ENCODE measurements around the gene EEF2K. TPM values are rescaled to one million over a fixed set of nuclear protein-coding genes. Genes with fewer than 3 reads are reported as not detected.
"Not testable (repeated sequence)": the region's sequence is repeated elsewhere in the genome, so short reads cannot be mapped to it uniquely, and the experiment has no call there.

EEF2K gene
- 11.1 and 16.5 TPM in 2 replicates for total RNA-seq (2014; rRNA removed; shearing (Covaris generic))

DNA sequence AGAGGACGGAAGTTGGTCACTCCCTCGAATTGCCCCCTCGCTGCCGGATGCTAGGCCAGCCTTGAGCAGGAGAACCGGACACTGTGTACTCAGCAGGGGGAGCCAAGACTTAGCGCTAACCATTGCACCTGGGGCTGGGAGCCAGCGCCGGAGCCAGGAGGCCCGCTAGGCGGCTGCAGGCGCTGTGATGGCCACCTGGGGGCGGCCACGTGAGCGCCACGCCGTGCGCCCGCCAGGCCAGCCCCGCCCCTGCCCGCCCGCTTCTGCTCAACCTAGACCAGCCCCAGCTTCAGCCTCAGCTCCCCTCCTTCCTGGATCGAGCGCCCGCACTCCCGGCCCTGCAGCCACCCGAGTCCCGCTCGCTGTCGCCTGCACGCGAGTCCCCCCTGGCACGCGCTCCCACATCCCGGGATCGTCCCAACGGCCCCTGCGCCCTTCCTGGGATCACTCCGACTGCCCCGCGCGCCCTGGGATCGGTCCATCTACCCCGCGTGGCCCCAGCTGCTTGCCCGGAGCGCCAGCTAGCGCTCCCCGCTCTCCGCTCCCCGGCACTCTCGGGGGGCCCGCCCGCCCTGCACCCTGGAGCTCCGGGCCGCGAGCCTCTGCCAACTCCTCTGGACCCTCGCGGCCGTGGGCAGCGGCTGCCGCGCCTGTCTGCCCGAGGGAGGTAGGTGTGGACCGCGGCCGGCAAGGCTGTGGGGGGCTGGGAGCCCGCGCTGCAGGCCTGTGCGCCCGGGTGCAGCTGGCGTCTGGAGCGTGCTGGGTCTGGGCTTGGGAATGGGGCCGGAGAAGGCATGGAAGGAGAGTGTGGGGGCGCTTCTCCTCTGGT is at the start of gene EEF2K:
EEF2K (plus strand) TSS at position 266 of the 829 bp plus-strand sequence. CDS start 19,452 bp downstream, outside the sequence.
- DNase-seq (ENCODE audit: low spot score) = peak; percentile 96

DNA sequence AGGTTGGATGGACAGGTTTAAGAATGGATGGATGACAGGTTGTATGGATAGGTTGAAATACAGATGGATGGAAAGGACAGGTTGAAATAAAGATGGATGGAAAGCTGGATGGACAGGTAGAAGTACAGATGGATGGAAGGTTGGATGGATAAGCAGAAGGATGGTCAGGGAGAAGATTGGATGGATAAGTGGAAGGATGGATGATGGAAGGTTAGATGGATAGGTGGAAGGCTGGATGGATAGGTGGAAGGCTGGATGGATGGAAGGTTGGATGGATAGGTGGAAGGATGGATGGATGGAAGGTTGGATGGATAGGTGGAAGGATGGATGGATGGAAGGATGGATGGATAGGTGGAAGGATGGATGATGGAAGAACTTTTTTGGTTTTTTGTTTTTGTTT is 44.7 kb upstream of the EEF2K start:
- DNase-seq (ENCODE audit: low spot score) = no peak

DNA sequence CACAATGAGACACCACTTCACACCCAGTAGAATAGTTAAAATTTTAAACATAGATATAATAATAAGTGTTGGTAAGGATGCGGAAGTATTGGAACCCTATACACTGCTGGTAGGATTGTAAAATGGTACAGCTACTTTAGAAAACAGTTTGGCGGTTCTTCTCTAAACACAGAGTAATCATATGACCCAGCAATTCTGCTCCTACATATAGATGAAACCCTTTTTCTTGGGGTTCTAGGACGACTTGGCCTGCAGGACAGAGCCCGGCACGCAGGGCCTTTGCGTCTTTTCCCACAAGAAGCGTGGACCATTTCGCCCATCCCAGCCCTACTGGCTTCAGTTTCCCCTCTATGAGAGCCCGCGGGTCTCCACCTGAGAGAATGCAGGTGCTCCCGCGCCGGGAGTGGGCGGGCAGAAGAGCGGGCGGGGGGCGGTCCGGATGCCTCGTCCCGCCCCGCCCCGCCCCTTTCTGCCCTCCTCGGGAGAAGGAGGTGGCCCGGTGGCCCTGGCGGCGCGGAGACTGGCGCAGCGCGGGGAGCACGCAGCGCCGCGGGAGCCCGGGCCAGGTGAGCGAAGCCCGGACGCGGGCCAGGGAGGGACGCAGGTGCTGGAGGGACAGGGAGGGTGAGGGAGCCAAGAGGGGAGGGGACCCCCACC is 44.0 kb upstream of the EEF2K start, which contains the start of gene SDR42E2:
SDR42E2 (plus strand) TSS at position 508 of the 657 bp plus-strand sequence. CDS start 3,077 bp downstream, outside the sequence.
- DNase-seq (ENCODE audit: low spot score) = peak; percentile 19

DNA sequence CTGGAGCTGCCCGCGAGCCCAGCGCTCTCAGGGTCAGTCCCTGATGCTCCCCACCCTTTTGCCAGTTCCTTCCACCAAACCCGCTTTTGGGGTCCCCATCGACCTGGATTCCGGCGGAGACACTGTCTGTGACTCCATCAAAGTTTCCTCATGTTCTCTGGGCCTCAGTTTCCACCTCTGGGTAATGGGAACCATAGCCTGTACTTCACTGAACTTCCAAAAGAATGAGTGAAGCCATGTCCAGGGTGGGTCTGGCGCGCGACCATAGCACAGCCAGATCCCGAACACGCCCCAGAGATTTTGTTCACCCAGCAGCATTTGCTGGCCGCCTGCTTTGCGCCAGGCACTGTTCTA is 43.4 kb upstream of the EEF2K start:
- DNase-seq (ENCODE audit: low spot score) = no peak

DNA sequence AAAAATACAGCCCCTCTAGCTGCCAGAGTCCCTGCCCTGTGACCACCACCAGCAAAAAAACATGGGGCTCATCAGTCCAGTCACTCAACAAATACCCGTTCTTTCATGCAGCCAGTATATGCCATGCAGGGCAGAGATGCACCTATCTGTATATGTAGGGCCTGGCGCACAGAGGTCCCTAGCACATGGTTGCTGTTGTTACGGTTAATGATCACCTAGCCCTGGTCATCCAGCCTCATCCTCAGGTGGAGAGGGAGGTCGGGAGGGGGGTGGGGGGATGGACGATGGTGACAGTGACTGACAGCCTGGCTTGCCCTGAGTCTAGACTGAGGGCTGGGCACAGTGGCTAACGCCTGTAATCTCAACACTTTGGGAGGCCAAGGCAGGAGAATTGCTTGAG is 42.3 kb upstream of the EEF2K start:
- no peak for DNase-seq (ENCODE audit: low spot score)

DNA sequence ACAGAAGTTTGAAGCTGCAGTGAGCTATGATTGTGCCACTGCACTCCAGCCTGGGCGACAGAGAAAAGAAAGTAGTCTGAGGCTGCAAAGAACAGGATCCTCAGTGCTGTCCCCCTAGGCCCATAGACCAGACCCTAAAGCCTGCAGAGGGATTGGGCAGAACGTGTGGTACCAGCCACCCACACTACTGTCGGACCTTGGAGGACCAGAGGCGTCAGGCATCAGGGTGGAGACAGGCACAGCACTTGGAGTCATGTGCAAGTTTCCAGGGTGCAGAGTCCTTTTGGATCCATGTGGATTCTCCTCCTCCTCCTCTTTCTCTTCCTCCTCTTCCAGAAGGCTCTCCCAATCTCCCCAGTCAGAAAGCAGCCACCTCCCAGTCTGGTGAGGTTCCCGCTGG is 41.6 kb upstream of the EEF2K start:
- DNase-seq (ENCODE audit: low spot score) = no peak

DNA sequence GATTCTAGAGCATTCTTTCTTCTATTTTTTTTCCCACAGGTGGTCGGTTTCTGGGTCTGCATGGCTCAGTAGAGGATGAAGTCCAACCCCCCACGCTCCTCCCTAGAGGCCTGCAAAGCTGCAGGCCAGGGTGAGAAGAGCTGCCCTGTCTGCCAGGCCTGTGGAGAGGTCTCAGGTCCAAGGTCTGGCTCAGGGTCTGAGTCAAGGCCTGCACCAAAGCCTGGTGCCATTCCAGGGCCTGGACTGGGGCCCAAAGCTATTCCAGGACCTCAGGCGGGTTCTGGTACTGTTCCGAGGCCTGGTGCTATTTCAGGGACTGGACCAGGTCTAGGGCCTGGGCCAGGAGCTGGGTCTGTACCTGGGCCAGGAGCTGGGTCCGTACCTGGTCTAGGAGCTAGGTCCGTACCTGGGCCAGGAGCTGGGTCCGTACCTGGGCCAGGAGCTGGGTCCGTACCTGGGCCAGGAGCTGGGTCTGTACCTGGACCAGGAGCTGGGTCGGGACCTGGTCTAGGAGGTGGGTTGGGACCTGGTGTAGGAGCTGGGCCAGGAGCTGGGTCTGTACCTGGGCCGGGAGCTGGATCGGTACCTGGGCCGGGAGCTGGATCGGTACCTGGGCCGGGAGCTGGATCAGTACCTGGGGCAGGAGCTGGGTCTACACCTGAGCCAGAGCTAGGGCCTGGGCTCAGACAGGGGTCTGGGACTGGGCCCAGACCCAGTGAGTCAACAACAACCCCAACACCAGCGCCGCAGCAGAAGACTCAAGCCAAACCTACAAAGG is 40.4 kb upstream of the EEF2K start:
- no peak for DNase-seq (ENCODE audit: low spot score)

- DNase-seq (ENCODE audit: low spot score) = no peak
Measured at GRCh38 chr16:22171953-22172352, 34.1 kb upstream of the EEF2K start.

DNA sequence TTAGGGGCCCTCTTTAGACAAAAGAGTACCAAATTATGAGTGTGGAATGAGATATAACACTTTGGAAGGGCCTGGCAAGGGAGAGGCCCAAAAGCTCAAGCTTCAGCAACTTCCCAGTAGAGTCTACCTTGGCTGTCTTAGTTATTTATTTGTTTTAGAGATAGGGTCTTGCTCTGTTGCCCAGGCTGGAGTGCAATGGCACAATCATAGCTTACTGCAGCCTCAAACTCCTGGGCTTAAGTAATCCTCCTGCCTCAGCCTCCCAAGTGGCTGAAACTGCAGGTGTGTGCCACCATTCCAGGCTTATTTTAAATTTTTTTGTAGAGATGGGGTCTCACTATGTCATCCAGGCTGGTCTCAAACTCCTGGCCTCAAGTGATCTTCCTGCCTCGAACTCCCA is 33.4 kb upstream of the EEF2K start:
- DNase-seq (ENCODE audit: low spot score) = not testable (repeated sequence)

GRCh38 chr16:22174642-22175041 is 31.4 kb upstream of the EEF2K start:
- no peak for DNase-seq (ENCODE audit: low spot score)

DNA sequence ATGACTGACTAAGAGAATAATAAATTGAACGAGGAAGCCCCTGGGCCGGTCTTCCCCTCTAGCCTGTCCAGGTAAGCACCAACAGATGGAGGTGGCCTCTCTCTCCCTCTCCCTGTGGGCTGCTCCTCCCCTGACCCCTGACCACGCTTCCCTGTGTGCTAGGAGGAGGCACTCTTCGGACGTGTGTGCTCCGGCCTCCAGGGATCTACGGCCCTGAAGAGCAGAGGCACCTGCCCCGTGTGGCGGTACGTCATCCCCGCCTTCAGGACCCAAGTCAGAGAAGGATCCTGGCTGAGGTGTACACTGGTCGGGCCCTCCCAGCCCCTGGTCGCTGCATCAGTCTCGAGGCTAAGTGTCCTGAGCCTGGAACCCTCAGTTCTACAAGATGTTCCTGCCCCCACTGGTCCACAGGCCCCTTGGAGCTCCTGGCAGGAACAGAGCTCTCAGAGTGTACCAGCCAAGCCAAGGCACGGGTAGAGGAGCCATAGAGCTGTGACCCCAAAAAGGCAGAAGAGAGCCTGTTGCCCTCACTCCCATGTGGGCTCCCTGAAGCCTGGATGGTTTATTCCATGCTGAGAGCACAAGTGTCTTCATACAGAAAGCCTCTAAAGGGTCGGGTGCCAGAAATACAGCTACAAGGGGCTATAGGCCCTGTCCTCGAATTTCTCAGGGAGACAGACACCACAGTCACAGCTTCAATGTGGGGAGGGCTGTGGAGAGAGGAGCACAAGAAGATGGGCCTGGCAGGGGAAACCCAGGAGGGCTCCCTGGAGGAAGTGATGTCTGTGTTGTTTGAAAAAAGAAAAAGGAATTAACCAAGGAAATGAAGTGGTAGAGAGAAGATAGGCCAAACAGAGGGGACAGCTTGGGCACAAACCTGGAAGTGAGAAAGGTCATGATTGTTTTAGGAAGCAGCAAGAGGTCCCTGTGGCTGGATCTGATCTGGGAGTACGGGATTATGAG is 27.8 kb upstream of the EEF2K start:
- no peak for DNase-seq (ENCODE audit: low spot score)

DNA sequence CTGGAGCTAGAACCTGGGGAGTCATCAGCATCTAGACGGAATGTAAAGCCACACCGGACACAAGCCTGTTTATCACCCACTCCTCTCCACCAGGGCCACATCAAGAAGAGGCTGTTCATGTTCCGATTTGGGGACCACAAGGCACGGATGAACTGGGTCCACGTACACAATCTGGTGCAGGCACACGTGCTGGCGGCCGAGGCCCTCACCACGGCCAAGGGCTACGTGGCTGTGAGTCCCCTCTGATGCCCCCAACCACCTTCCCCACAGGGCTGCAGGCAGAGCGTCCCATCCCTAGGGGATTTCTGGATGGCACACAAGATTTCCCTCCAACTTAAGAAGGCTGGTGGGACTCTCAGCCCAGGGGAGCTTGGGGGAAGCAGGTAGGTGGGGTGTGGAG is 24.7 kb upstream of the EEF2K start:
- no peak for DNase-seq (ENCODE audit: low spot score)

DNA sequence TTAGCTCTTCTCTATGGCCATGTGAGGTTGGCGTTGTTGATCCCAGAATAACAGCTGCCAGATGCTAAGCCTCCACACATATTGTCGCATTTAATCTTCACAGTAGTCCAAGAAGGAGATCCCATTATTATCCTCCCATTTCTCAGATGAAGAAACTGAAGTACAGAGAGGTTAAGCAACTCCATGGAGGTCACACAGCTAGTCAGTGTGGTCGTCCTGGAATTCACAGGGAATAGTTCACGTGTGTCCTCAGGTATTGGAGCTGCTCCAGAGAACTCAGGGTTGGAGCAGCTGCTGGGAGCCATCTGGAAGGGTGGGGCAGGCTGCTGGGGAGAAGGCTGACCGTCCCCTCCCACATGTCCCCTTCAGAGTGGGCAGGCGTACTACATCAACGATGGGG is 24.2 kb upstream of the EEF2K start:
- DNase-seq (ENCODE audit: low spot score) = no peak

DNA sequence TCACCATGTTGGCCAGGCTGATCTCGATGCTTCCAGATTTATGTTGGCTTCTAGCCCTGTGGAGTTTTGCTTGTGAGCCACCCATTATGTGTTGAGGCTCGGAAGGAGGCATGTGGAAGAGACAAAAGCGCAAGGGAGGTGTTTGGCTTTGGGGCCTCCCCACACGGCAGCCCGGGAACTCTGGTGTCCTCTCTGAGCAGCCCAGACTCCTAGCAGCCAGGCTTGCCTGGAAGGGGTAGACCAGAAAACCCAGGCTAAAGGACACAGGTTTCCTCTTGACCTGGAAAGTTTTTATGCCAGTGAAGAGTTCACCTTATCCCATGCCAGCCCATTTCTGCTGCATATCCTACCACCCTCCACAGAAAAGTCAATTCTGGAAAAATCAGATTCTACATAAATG is 22.7 kb upstream of the EEF2K start:
- DNase-seq (ENCODE audit: low spot score) = no peak

GRCh38 chr16:22183901-22184614 is 22.0 kb upstream of the EEF2K start:
- DNase-seq (ENCODE audit: low spot score) = no peak

GRCh38 chr16:22184615-22184968 is 21.5 kb upstream of the EEF2K start:
- no peak for DNase-seq (ENCODE audit: low spot score)

- no peak for DNase-seq (ENCODE audit: low spot score)
Measured at GRCh38 chr16:22186517-22186916, 19.6 kb upstream of the EEF2K start.

- DNase-seq (ENCODE audit: low spot score) = no peak
Measured at GRCh38 chr16:22188267-22188594, 17.8 kb upstream of the EEF2K start.

DNA sequence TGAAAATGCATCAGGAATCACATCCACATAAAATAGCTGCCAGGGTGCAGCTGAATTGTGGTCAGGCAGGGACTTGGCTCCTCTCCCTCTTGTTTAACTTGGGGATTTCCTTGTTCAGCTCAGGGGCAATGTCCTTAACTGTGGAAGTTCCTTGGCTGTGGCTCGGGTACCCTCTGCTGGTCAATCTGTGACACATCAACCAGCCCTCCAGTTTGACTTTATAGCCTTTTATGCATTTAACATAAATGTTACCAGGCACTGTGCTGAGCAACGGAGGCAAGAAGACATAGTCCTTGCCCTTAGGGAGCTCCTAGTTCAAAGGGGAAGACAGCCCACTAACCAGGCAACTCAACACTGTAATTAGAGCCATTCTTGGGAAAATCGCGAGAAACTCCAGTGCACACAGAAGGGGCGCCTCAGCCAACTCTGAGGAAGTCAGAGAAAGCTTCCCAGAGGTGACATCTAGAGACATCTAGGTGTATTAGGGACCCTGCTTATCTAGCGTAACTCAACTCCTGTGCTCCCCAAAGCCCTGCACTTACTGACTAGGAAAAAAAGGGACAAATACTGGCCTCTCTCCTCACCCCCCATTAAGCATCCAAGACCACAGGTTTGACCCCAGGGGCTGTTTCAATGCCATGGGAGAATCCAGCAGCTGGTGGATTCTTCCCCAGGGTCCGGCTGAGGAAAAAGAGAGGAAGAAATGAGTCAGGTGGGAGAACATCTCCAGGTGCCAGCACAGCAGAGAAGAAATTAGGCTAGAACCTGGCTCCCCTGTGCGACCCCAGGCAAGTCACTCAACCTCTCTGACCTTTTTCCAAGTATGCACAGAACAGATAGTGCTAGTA is 17.3 kb upstream of the EEF2K start:
- peak; percentile 90 for DNase-seq (ENCODE audit: low spot score)

Data from HT-29 (cell line).